K562 (cell line): ENCODE results near the gene SERTAD2. TPM values are rescaled to one million over a fixed set of nuclear protein-coding genes. Genes with fewer than 3 reads are reported as not detected.
A peak's percentile ranks its signal among the peaks of the same experiment; 100 is the strongest.

Experiments
- E2F3 ChIP-seq: fragments of 250-450 bp; sonication (Bioruptor Pico); IDR thresholded peaks from 2 replicates; pipeline ENCODE4 v1.4.0; 2020; ENCODE audit warnings: mild to moderate bottlenecking
- HNRNPUL1 ChIP-seq: fragments of 200-400 bp; formaldehyde crosslinking; IDR thresholded peaks from 2 replicates; pipeline ENCODE4 v1.6.1; 2017; ENCODE audit warnings: low read length
- ID3 ChIP-seq, 2 experiments: fragments of 250-450 bp in 1 of 2; fragments of 450-650 bp in 1 of 2; sonication (Bioruptor Pico) in 1 of 2; IDR thresholded peaks; 2 replicates each; pipeline versions ENCODE4 v1.6.1 to v1.8.0; 2016 to 2021; ENCODE audit warnings: mild to moderate bottlenecking in 2 of 2, moderate library complexity in 2 of 2, missing compliant biosample characterization in 1 of 2, missing genetic modification characterization in 1 of 2
- POLR2G ChIP-seq: fragments of 200-400 bp; formaldehyde crosslinking; IDR thresholded peaks from 2 replicates; pipeline ENCODE4 v1.6.1; 2017; ENCODE audit warnings: low read depth, mild to moderate bottlenecking, antibody characterized with exemption, low read length, moderate library complexity
- RUNX1 ChIP-seq: sonication (generic); IDR thresholded peaks from 2 replicates; pipeline ENCODE4 v1.6.1; 2016; ENCODE audit warnings: antibody characterized with exemption, low read depth
- SMARCB1 ChIP-seq: IDR thresholded peaks from 2 replicates; pipeline ENCODE4 v1.6.1; 2011; ENCODE audit warnings: improper control_type of control experiment, low read depth; ENCODE audit not compliant: insufficient read length
- THRA ChIP-seq: fragments of 450-650 bp; IDR thresholded peaks from 2 replicates; pipeline ENCODE4 v1.6.1; 2017; ENCODE audit warnings: mild to moderate bottlenecking, moderate library complexity
- TSC22D4 ChIP-seq: fragments of 450-650 bp; IDR thresholded peaks from 2 replicates; pipeline ENCODE4 v1.6.1; 2016; ENCODE audit warnings: missing genetic modification characterization, missing biosample characterization, control low read depth
- ZBTB8A ChIP-seq: fragments of 450-650 bp; IDR thresholded peaks from 2 replicates; pipeline ENCODE4 v1.6.1; 2018; ENCODE audit warnings: mild to moderate bottlenecking, moderate library complexity; ENCODE audit not compliant: partially characterized antibody
- ZNF232 ChIP-seq: sonication (generic); formaldehyde crosslinking; IDR thresholded peaks from 2 replicates; pipeline ENCODE4 v1.8.0; 2022; ENCODE audit warnings: mild to moderate bottlenecking, missing genetic modification reagents
- polyA plus RNA-seq, 8 experiments: library from polyadenylated mRNA; depleted of rRNA in 4 of 8; stranded (reverse) in 5 of 8; unstranded in 3 of 8; fragments of >200 nt; fragmentation: Nextera tagmentation in 2 of 8; fragmentation: Illumina TruSeq in 1 of 8; extraction: Ambion mirVana in 2 of 8; extraction: Trizol in 1 of 8; gene quantifications; 2 replicates each; pipeline versions ENCODE4 v1.2.1 to v1.2.3, GENCODE V29; 2011 to 2014; ENCODE audit warnings: inconsistent platforms in 1 of 8, missing spikeins in 1 of 8
- total RNA-seq, 7 experiments: library from RNA; depleted of rRNA in 6 of 7; stranded (reverse); fragments of >200 nt in 6 of 7; fragmentation: Illumina TruSeq in 2 of 7; extraction: Trizol in 2 of 7; gene quantifications; 2 replicates each; pipeline versions ENCODE4 v1.2.1 to v1.2.3, GENCODE V29; 2011 to 2021; ENCODE audit warnings: low replicate concordance in 1 of 7
- TF ChIP-seq, protein P1 (sequence below): fragments of 450-650 bp; IDR thresholded peaks from 2 replicates; pipeline ENCODE4 v1.6.1; 2016; ENCODE audit warnings: low read depth
- TF ChIP-seq, protein P2 (sequence below): sonication (generic); formaldehyde crosslinking; IDR thresholded peaks from 2 replicates; pipeline ENCODE4 v1.8.0; 2022; ENCODE audit warnings: missing genetic modification reagents, mild to moderate bottlenecking, borderline replicate concordance
- TF ChIP-seq, protein P3 (sequence below): fragments of 250-450 bp; sonication (Bioruptor Pico); IDR thresholded peaks from 2 replicates; pipeline ENCODE4 v1.8.0; 2021; ENCODE audit warnings: borderline replicate concordance, mild to moderate bottlenecking, moderate library complexity; ENCODE audit not compliant: poor library complexity, severe bottlenecking

SERTAD2 gene
- total and polyA plus RNA-seq, 9 of the 15 experiments (the other 6 are each of a cell fraction or from before 2014, with no cell fraction given): 3.0 to 12.5 (median 6.1) TPM

- TF ChIP-seq THRA: no peak
- TF ChIP-seq, protein P1, sequence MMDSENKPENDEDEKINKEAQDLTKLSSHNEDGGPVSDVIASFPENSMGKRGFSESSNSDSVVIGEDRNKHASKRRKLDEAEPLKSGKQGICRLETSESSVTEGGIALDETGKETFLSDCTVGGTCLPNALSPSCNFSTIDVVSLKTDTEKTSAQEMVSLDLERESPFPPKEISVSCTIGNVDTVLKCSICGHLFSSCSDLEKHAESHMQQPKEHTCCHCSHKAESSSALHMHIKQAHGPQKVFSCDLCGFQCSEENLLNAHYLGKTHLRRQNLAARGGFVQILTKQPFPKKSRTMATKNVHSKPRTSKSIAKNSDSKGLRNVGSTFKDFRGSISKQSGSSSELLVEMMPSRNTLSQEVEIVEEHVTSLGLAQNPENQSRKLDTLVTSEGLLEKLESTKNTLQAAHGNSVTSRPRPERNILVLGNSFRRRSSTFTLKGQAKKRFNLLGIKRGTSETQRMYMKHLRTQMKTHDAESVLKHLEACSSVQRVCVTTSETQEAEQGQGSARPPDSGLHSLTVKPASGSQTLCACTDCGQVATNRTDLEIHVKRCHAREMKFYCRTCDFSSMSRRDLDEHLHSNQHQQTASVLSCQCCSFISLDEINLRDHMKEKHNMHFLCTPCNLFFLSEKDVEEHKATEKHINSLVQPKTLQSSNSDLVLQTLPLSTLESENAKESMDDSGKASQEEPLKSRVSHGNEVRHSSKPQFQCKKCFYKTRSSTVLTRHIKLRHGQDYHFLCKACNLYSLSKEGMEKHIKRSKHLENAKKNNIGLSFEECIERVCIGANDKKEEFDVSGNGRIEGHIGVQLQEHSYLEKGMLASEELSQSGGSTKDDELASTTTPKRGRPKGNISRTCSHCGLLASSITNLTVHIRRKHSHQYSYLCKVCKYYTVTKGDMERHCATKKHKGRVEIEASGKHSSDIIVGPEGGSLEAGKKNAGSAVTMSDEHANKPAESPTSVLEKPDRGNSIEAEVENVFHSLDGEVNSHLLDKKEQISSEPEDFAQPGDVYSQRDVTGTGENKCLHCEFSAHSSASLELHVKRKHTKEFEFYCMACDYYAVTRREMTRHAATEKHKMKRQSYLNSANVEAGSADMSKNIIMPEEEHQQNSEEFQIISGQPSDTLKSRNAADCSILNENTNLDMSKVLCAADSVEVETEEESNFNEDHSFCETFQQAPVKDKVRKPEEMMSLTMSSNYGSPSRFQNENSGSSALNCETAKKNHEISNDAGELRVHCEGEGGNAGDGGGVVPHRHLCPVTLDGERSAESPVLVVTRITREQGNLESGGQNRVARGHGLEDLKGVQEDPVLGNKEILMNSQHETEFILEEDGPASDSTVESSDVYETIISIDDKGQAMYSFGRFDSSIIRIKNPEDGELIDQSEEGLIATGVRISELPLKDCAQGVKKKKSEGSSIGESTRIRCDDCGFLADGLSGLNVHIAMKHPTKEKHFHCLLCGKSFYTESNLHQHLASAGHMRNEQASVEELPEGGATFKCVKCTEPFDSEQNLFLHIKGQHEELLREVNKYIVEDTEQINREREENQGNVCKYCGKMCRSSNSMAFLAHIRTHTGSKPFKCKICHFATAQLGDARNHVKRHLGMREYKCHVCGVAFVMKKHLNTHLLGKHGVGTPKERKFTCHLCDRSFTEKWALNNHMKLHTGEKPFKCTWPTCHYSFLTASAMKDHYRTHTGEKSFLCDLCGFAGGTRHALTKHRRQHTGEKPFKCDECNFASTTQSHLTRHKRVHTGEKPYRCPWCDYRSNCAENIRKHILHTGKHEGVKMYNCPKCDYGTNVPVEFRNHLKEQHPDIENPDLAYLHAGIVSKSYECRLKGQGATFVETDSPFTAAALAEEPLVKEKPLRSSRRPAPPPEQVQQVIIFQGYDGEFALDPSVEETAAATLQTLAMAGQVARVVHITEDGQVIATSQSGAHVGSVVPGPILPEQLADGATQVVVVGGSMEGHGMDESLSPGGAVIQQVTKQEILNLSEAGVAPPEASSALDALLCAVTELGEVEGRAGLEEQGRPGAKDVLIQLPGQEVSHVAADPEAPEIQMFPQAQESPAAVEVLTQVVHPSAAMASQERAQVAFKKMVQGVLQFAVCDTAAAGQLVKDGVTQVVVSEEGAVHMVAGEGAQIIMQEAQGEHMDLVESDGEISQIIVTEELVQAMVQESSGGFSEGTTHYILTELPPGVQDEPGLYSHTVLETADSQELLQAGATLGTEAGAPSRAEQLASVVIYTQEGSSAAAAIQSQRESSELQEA: no peak
- TF ChIP-seq E2F3 (CRISPR knock-in tag): no peak
- TF ChIP-seq ID3 (CRISPR knock-in tag; IDR thresholded peaks at IDR 0.05): no peak
- TF ChIP-seq ID3 (tag; IDR thresholded peaks at IDR 0.05): no peak
- no peak for TF ChIP-seq SMARCB1
- TF ChIP-seq RUNX1: no peak
- TF ChIP-seq HNRNPUL1: no peak
- no peak for TF ChIP-seq ZNF232 (CRISPR knock-in tag)
- TF ChIP-seq POLR2G: peak; percentile 97
- TF ChIP-seq ZBTB8A: no peak
- no peak for TF ChIP-seq TSC22D4 (tag)
- TF ChIP-seq, protein P2, sequence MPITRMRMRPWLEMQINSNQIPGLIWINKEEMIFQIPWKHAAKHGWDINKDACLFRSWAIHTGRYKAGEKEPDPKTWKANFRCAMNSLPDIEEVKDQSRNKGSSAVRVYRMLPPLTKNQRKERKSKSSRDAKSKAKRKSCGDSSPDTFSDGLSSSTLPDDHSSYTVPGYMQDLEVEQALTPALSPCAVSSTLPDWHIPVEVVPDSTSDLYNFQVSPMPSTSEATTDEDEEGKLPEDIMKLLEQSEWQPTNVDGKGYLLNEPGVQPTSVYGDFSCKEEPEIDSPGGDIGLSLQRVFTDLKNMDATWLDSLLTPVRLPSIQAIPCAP (CRISPR knock-in tag): no peak
- TF ChIP-seq, protein P3, sequence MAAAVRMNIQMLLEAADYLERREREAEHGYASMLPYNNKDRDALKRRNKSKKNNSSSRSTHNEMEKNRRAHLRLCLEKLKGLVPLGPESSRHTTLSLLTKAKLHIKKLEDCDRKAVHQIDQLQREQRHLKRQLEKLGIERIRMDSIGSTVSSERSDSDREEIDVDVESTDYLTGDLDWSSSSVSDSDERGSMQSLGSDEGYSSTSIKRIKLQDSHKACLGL (CRISPR knock-in tag): no peak
These were observed 524 bp upstream of the SERTAD2 start (continued) for GRCh38 chr2:64654063-64654811.
